K562 treated with DMSO at 1 percent for 48 hours (cell line): Measurements from ENCODE around the gene MAN1A1. TPM values are rescaled to one million over a fixed set of nuclear protein-coding genes. Genes with fewer than 3 reads are reported as not detected.

Experiments
- total RNA-seq: library from RNA; unstranded; fragments of 300-600 nt; gene quantifications from 2 replicates; pipeline ENCODE4 v1.2.3, GENCODE V29; 2022; ENCODE audit warnings: low replicate concordance; ENCODE audit errors: extremely low read depth

MAN1A1 gene
- total RNA-seq: not detected in 2 replicates

DNA sequence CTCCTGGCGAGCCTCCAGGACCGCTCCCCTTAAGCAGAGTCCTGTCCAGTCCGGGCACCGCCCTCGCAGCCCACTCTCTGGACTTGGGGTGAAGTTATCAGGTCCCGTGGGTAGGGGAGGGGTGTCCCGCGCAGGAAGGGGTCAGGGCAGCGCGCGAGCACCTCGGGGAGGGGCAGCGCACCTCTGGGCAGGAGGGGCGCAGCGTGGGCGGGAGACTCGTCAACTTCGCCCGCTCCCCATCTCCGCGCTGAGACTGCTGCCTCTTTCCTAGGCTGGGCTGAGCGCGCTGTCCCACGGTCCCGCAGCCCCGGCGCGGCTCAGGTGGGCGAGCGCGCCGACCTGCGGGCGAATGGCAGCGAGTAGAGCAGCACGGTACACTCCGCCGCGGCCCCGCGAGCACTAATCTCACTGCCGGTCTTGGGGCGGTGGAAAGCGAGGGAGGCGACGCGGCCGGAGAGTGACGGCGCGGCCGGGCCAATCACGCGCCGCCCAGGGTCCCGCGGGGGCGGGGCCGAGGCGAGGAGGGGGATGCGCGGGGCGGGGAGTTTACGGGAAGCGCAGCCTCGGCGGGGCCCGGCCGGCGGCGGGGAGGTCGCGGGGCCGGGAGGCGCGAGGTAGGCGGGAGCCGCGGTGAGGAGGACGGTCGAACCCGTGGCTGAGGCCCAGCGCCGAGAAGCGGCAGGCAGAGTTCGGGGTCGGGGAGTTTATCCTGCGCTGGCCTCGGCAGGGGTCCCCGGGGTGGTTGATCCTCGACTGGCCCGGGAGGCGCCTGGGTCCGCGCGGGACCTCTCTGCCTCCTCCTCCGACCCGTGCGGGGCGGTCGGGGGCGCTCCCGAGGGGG, at the start of gene MAN1A1:
Gene MAN1A1, minus strand, starts transcription at position 401 of the 841 bp plus-strand sequence. CDS start 696 bp downstream, outside the sequence.

